HL-60 (cell line): ENCODE data around the gene RB1.

Experiments used
- CTCF ChIP-seq: IDR thresholded peaks from one replicate; pipeline ENCODE4 v1.5.1; 2011; ENCODE audit warnings: low read length, control low read depth, inconsistent platforms; ENCODE audit not compliant: insufficient read depth
- GABPA ChIP-seq: IDR thresholded peaks from 2 replicates; pipeline ENCODE4 v1.6.1; 2012; ENCODE audit warnings: low read depth
- POLR2AphosphoS5 ChIP-seq: IDR thresholded peaks from 2 replicates; pipeline ENCODE4 v1.6.1; 2012; ENCODE audit warnings: low read depth

GRCh38 chr13:48505012-48505411 lies 201.5 kb downstream of the RB1 start:
- TF ChIP-seq GABPA = no peak
- no peak for TF ChIP-seq CTCF
- no peak for TF ChIP-seq POLR2AphosphoS5
